HepG2 (cell line): ENCODE data around the gene PCDHGA2. TPM values are rescaled to one million over a fixed set of nuclear protein-coding genes. Genes with fewer than 3 reads are reported as not detected.

ENCODE experiments used
- CCAR2 ChIP-seq: fragments of 200-400 bp; formaldehyde crosslinking; optimal IDR thresholded peaks from 2 replicates; pipeline ENCODE3; 2018; ENCODE audit warnings: low read depth, mild to moderate bottlenecking, low read length, moderate library complexity
- DMAP1 ChIP-seq: IDR thresholded peaks from 2 replicates; pipeline ENCODE4 v1.6.1; 2016
- HOXD1 ChIP-seq: sonication (generic); formaldehyde crosslinking; IDR thresholded peaks from 2 replicates; pipeline ENCODE4 v1.5.0; 2020; ENCODE audit warnings: missing genetic modification reagents
- ISX ChIP-seq: sonication (generic); formaldehyde crosslinking; conservative IDR thresholded peaks from 2 replicates; pipeline ENCODE4 v1.5.0; 2020; ENCODE audit warnings: missing genetic modification reagents
- KLF9 ChIP-seq: IDR thresholded peaks from 2 replicates; pipeline ENCODE4 v1.6.1; 2016; ENCODE audit warnings: low read depth
- KMT2B ChIP-seq: IDR thresholded peaks from 2 replicates; pipeline ENCODE4 v1.6.1; 2016; ENCODE audit warnings: missing genetic modification reagents, missing compliant biosample characterization
- MBNL3 ChIP-seq: fragments of 250-450 bp; sonication (Bioruptor Pico); conservative IDR thresholded peaks from 2 replicates; pipeline ENCODE4 v1.8.0; 2022; ENCODE audit warnings: mild to moderate bottlenecking, inconsistent platforms
- RELA ChIP-seq: sonication (generic); formaldehyde crosslinking; IDR thresholded peaks from 2 replicates; pipeline ENCODE4 v1.4.0; 2020; ENCODE audit warnings: missing genetic modification reagents
- SALL1 ChIP-seq: sonication (generic); formaldehyde crosslinking; IDR thresholded peaks from 2 replicates; pipeline ENCODE4 v1.8.0; 2022; ENCODE audit warnings: mild to moderate bottlenecking, missing genetic modification reagents
- SNAPC2 ChIP-seq: sonication (generic); formaldehyde crosslinking; IDR thresholded peaks from 2 replicates; pipeline ENCODE4 v1.8.1; 2022; ENCODE audit warnings: mild to moderate bottlenecking, missing genetic modification reagents
- ZKSCAN8 ChIP-seq: IDR thresholded peaks from 2 replicates; pipeline ENCODE4 v1.6.1; 2016; ENCODE audit warnings: borderline replicate concordance, missing genetic modification reagents, missing compliant biosample characterization
- ZNF143 ChIP-seq: sonication (generic); formaldehyde crosslinking; IDR thresholded peaks from 2 replicates; pipeline ENCODE4 v1.4.0; 2020; ENCODE audit warnings: missing genetic modification reagents
- ZNF282 ChIP-seq: fragments of 450-650 bp; IDR thresholded peaks from 2 replicates; pipeline ENCODE4 v1.6.1; 2018; ENCODE audit not compliant: partially characterized antibody
- ZNF530 ChIP-seq: sonication (generic); formaldehyde crosslinking; IDR thresholded peaks from 2 replicates; pipeline ENCODE4 v1.5.0; 2020; ENCODE audit warnings: low read depth, mild to moderate bottlenecking, missing genetic modification reagents
- ZNF569 ChIP-seq: sonication (generic); formaldehyde crosslinking; IDR thresholded peaks from 2 replicates; pipeline ENCODE4 v1.5.0; 2020; ENCODE audit warnings: mild to moderate bottlenecking, missing genetic modification reagents, moderate library complexity, borderline replicate concordance
- ZNF577 ChIP-seq: sonication (generic); formaldehyde crosslinking; IDR thresholded peaks from 2 replicates; pipeline ENCODE4 v1.4.0; 2020; ENCODE audit warnings: mild to moderate bottlenecking, low read depth, missing genetic modification reagents, borderline replicate concordance
- ZNF878 ChIP-seq: sonication (generic); formaldehyde crosslinking; IDR thresholded peaks from 2 replicates; pipeline ENCODE4 v1.8.1; 2023; ENCODE audit warnings: mild to moderate bottlenecking, missing genetic modification reagents, moderate library complexity
- ZSCAN25 ChIP-seq: sonication (generic); formaldehyde crosslinking; IDR thresholded peaks from 2 replicates; pipeline ENCODE4 v1.8.0; 2022; ENCODE audit warnings: mild to moderate bottlenecking, missing genetic modification reagents
- polyA plus RNA-seq, 8 experiments: library from polyadenylated mRNA; depleted of rRNA in 3 of 8; stranded (reverse) in 7 of 8; unstranded in 1 of 8; fragments of >200 nt; fragmentation: Illumina TruSeq in 4 of 8; extraction: Trizol in 4 of 8; gene quantifications; 2 replicates each; pipeline versions ENCODE4 v1.2.1 to v1.2.3, GENCODE V29; 2011 to 2016; ENCODE audit warnings: low read depth in 4 of 8, missing spikeins in 1 of 8, mixed read lengths in 1 of 8; ENCODE audit not compliant: insufficient read depth in 1 of 8
- total RNA-seq, 5 experiments: library from RNA; depleted of rRNA; stranded (reverse); fragments of >200 nt; fragmentation: Illumina TruSeq; extraction: Trizol; gene quantifications; 2 replicates each; pipeline ENCODE4 v1.2.3, GENCODE V29; 2016; ENCODE audit warnings: low read depth in 1 of 5
- TF ChIP-seq, protein P1 (sequence below): sonication (generic); formaldehyde crosslinking; IDR thresholded peaks from 2 replicates; pipeline ENCODE4 v1.9.0; 2021; ENCODE audit warnings: missing genetic modification reagents, borderline replicate concordance
- TF ChIP-seq, protein P2 (sequence below): sonication (generic); formaldehyde crosslinking; IDR thresholded peaks from 2 replicates; pipeline ENCODE4 v1.5.1; 2020; ENCODE audit warnings: mild to moderate bottlenecking, missing genetic modification reagents
- TF ChIP-seq, protein P3 (sequence below): IDR thresholded peaks from 2 replicates; pipeline ENCODE4 v1.6.1; 2016; ENCODE audit warnings: mild to moderate bottlenecking, missing biosample characterization, missing genetic modification reagents
- TF ChIP-seq, protein P4 (sequence below): sonication (generic); formaldehyde crosslinking; IDR thresholded peaks from 2 replicates; pipeline ENCODE4 v1.8.0; 2022; ENCODE audit warnings: missing genetic modification reagents, low read depth, mild to moderate bottlenecking, borderline replicate concordance
- TF ChIP-seq, protein P5 (sequence below): sonication (generic); formaldehyde crosslinking; IDR thresholded peaks from 2 replicates; pipeline ENCODE4 v1.4.0; 2020; ENCODE audit warnings: mild to moderate bottlenecking, missing genetic modification reagents

The PCDHGA2 gene
- total and polyA plus RNA-seq, 2 of the 13 experiments (the other 11 are each of a cell fraction or from before 2014, with no cell fraction given), result 0.04 to 0.11 TPM

DNA sequence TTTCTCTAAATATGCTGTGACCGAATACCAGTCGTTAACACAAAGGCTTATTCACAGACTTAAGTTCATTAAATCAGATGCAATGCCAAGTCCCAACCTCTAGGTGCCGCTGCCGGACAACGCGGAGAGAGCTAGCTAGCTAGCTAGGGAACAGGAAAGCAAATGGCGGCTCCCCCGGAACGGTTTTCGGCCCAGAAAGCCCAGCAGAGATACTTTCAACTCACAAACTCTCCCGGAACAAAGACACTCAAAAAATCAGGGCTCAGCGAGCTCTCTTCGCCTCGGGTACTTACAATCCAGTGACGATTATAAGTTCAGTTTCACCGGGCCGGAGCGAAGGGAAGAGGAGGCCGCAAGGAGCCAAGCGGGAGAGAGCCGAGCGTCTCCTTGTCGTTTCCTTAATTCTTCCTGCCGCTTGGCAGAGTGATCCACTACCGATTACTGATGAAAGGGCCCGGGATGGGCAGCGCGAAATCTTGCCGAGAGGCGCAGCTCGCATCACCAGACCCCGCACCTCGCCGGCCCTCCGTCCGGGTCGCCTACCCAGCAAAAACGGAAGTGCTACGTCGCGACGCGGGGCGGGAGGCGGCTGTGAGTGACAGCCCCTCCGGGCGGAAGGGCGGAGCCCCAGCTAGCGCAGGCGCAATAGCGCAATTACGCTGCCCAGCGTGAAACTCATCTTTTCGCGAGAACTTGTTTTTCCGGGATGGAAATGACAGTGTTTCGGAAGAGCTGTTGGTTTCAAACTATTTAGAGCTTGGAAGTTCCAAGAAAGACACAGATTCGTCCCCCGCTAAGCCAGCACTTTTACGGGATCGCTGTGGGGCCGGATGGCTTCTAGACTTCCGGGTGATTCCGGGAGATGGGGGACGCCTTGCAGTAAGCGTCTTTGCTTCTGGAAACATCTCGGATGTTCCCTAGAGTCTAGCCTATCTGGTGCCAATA lies 18.1 kb upstream of the PCDHGA2 start, which contains the start of gene TAF7 (continued):
- TF ChIP-seq, protein P1, sequence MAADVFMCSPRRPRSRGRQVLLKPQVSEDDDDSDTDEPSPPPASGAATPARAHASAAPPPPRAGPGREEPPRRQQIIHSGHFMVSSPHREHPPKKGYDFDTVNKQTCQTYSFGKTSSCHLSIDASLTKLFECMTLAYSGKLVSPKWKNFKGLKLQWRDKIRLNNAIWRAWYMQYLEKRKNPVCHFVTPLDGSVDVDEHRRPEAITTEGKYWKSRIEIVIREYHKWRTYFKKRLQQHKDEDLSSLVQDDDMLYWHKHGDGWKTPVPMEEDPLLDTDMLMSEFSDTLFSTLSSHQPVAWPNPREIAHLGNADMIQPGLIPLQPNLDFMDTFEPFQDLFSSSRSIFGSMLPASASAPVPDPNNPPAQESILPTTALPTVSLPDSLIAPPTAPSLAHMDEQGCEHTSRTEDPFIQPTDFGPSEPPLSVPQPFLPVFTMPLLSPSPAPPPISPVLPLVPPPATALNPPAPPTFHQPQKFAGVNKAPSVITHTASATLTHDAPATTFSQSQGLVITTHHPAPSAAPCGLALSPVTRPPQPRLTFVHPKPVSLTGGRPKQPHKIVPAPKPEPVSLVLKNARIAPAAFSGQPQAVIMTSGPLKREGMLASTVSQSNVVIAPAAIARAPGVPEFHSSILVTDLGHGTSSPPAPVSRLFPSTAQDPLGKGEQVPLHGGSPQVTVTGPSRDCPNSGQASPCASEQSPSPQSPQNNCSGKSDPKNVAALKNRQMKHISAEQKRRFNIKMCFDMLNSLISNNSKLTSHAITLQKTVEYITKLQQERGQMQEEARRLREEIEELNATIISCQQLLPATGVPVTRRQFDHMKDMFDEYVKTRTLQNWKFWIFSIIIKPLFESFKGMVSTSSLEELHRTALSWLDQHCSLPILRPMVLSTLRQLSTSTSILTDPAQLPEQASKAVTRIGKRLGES, result no peak; the same call in 1 of the 2 replicates
- peak; percentile 77 for TF ChIP-seq KMT2B (CRISPR knock-in tag)
- TF ChIP-seq ZKSCAN8 (CRISPR knock-in tag), result peak; percentile 60; the same call in 1 of the 2 replicates
- no peak for TF ChIP-seq MBNL3 (CRISPR knock-in tag)
- peak; percentile 84 for TF ChIP-seq KLF9 (CRISPR knock-in tag)
- TF ChIP-seq, protein P2, sequence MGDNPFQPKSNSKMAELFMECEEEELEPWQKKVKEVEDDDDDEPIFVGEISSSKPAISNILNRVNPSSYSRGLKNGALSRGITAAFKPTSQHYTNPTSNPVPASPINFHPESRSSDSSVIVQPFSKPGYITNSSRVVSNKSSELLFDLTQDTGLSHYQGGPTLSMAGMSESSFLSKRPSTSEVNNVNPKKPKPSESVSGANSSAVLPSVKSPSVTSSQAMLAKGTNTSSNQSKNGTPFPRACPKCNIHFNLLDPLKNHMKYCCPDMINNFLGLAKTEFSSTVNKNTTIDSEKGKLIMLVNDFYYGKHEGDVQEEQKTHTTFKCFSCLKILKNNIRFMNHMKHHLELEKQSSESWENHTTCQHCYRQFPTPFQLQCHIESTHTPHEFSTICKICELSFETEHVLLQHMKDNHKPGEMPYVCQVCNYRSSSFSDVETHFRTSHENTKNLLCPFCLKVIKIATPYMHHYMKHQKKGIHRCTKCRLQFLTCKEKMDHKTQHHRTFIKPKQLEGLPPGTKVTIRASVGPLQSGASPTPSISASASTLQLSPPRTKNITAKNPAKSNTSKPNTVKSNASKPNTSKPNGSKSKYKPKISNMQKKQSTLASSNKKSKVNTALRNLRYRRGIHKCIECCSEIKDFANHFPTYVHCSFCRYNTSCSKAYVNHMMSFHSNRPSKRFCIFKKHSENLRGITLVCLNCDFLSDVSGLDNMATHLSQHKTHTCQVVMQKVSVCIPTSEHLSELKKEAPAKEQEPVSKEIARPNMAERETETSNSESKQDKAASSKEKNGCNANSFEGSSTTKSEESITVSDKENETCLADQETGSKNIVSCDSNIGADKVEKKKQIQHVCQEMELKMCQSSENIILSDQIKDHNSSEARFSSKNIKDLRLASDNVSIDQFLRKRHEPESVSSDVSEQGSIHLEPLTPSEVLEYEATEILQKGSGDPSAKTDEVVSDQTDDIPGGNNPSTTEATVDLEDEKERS, result peak; percentile 98
- TF ChIP-seq SNAPC2 (CRISPR knock-in tag), result no peak
- TF ChIP-seq ZNF878 (CRISPR knock-in tag), result no peak; the same call in 1 of the 2 replicates
- no peak for TF ChIP-seq ZNF569 (CRISPR knock-in tag)
- peak; percentile 87 for TF ChIP-seq SALL1 (CRISPR knock-in tag)
- no peak for TF ChIP-seq ZNF530
- no peak; the same call in 1 of the 2 replicates for TF ChIP-seq HOXD1
- peak; percentile 84 for TF ChIP-seq RELA (CRISPR knock-in tag)
- TF ChIP-seq ZSCAN25, result no peak
- TF ChIP-seq, protein P3, sequence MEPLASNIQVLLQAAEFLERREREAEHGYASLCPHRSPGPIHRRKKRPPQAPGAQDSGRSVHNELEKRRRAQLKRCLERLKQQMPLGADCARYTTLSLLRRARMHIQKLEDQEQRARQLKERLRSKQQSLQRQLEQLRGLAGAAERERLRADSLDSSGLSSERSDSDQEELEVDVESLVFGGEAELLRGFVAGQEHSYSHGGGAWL (CRISPR knock-in tag), result peak; percentile 87; the same call in 1 of the 2 replicates
- TF ChIP-seq ZNF143, result no peak; the same call in 1 of the 2 replicates
- TF ChIP-seq CCAR2, result no peak
- TF ChIP-seq ZNF577 (CRISPR knock-in tag), result no peak
- no peak; the same call in 1 of the 2 replicates for TF ChIP-seq ISX (CRISPR knock-in tag)
- peak; percentile 45; the same call in 1 of the 2 replicates for TF ChIP-seq DMAP1 (CRISPR knock-in tag)
- TF ChIP-seq, protein P4, sequence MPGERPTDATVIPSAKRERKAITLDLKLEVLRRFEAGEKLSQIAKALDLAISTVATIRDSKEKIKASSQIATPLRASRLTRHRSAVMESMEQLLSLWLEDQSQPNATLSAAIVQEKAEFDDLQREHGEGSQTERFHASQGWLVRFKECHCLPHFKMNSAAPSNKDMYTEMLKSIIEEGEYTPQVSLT (CRISPR knock-in tag), result 0 out of 2 replicates have a peak, but pooled peaks have one; percentile 44
- TF ChIP-seq, protein P5, sequence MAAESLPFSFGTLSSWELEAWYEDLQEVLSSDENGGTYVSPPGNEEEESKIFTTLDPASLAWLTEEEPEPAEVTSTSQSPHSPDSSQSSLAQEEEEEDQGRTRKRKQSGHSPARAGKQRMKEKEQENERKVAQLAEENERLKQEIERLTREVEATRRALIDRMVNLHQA (CRISPR knock-in tag), result no peak
- TF ChIP-seq ZNF282, result no peak
